ENCODE data around the gene FAM25C.
"Not testable (repeated sequence)": the region's sequence is repeated elsewhere in the genome, so short reads cannot be mapped to it uniquely, and the experiment has no call there.

The FAM25C gene

DNA sequence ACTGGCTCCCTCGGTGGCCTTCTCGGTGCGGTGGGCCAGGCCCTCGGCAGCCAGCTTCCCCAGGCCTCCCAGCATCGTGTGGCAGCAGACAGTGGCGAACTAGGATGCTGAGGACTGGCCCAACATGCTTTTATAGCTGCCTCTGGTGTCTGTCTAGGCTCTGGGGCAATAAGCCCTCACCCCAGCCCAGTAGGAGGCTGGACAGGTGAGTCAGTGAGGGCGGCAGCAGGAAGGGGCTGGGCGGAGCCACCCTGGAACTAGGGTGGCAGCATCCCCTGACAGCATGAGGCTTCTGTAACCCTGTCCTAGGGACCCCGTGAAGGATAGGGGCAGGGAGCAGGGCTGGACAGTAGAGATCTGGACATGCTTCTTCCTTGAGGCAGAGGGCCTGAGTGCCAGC lies at the start of gene FAM25C:
Gene FAM25C (minus strand): TSS at position 101 of the 400 bp plus-strand sequence. CDS start 26 bp downstream, at position 75.
- H3K4me3 ChIP-seq (ENCODE audit: low read length); DNase-seq (ENCODE audit: low read depth): not testable (repeated sequence)

DNA sequence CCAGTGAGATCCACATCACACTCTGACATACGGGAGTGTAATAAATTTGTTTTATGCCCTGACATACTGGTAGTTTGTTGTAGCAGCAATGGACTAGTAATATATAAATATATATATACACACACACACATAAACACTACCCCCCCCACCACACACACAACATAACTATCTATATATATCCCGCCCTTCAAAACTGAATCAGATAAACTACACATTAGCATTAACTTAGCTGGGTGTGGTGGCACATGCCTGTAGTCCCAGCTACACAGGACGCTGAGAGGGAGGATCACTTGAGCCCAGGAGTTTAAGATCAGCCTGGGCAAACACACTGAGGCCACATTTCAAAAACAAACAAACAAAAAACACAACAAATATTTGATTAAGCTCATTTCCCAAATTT lies 45.0 kb upstream of the FAM25C start:
- not testable (repeated sequence) for DNase-seq (ENCODE audit: low read depth); H3K4me3 ChIP-seq (ENCODE audit: low read length)

DNA sequence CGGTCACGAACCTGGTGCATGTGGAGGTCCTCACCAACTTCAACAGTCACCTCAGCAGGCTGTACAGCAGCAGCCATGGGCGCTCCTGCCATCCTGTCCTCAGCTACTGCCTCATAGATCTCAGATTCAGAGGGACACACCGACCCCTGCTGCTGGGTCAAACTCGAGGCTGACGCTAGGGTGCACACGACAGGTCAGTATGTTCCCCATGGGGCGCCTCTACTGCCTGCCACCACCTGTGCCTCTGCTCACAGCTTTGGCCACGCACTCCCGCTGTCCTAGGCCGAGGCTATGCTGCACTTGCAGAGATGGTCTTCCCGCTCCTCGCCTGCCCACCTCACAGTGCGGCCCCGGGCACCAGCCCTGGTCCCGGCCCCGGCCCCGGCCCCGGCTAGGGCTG lies 31.8 kb upstream of the FAM25C start:
- DNase-seq (ENCODE audit: low read depth); H3K4me3 ChIP-seq (ENCODE audit: low read length): not testable (repeated sequence)

DNA sequence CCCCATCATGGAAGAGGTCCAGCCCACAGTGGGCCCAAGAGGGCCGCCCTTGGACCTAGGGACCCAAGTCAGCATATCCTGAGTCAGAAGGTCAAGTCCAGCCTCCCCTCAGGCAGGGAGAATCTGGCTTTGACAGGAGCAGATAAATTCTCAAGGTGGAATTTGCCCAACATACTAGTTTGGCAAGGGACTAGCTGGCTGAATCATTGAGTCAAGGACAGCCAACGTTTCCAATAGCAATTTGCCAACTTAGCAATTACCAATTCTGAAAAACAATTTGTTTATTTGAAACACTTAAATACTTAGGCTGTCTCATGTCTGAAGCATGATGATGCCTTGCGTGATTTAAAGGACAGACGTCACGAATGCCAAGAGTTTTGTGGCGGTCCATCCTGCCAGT lies 2.7 kb upstream of the FAM25C start:
- H3K4me3 ChIP-seq (ENCODE audit: low read length); DNase-seq (ENCODE audit: low read depth): not testable (repeated sequence)

DNA sequence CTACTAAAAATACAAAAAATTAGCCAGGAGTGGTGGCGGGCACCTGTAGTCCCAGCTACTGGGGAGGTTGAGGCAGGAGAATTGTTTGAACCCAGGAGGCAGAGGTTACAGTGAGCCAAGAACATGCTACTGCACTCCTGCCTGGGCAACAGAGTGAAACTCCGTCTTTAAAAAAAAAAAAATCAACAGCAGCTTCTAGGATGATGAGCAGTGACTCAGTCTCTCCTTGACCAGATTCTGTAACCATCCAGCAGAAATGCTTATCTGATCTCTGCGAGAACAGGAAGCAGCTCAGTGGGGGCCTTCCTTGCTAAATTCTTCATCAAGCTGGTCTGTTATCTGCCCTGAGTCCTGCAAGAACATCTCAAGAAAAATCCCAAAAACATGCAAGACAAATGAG lies 5.5 kb downstream of the FAM25C start:
- DNase-seq (ENCODE audit: low read depth): peak; percentile 29
- not testable (repeated sequence) for H3K4me3 ChIP-seq (ENCODE audit: low read length)

DNA sequence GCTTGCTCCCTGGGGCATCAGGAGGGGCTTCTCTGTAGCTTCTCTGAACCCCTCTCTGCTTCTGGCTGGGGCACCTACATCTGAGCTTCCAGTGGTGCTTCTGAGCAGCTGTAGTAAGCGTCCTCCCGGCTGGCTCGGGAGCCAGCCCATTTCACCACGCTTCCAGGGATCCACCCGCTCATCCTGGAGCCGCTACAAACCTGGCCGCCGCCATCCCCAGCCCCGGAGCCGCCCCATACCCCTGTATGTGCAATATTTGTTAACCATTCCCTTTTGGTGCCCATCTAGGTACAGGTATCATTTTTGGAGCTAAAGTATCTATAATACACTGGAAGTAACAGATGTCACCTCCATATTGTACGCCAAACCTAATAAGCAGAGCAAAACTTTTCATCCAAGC lies 7.0 kb downstream of the FAM25C start:
- not testable (repeated sequence) for DNase-seq (ENCODE audit: low read depth)

DNA sequence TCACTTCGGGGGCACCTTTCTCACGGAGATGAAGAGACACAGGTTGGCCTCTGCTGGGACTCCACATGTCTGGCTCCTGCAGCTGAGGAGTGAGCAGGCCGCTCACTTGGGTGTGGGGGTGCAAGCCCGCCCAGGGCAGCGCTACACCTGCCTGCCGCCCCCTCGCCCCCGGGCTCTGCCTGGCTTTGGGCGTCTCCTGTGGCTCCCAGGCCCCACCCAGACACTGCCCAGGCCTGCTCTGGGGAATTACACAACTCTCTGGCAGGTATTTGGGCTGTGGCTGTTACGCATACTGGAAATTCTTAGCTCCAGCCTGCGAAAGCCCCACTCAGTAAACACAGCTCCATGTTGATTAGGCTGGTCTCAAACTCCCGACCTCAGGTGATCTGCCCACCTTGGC lies 7.9 kb downstream of the FAM25C start:
- H3K4me3 ChIP-seq (ENCODE audit: low read length): peak overlapping the region; percentile 56
- DNase-seq (ENCODE audit: low read depth): peak; percentile 88

More for the DNA sequence above, 7.0 kb downstream of the FAM25C start:
- not testable (repeated sequence) for H3K4me3 ChIP-seq (ENCODE audit: low read length)

DNA sequence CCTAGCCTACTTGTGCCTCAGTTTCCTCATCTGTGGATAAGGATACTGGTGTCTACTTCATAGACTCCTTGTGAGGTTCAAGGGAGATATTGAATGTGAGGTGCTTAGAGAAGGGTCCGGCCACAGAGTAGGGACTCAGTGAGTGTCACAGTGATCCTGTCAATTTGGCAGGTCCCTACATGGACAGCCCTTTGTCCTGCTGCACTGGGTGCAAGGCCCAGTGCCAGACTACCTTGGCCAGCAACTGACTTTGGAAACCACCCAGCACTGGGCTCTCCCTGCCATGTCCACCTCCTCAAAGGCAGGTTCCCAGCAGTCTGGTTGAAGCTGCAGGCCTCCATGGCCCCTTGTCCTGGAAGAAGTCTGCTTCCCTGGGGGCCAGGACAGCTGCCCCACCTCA lies 9.5 kb downstream of the FAM25C start:
- DNase-seq (ENCODE audit: low read depth): not testable (repeated sequence)
- peak overlapping the region; percentile 34 for H3K4me3 ChIP-seq (ENCODE audit: low read length)

DNA sequence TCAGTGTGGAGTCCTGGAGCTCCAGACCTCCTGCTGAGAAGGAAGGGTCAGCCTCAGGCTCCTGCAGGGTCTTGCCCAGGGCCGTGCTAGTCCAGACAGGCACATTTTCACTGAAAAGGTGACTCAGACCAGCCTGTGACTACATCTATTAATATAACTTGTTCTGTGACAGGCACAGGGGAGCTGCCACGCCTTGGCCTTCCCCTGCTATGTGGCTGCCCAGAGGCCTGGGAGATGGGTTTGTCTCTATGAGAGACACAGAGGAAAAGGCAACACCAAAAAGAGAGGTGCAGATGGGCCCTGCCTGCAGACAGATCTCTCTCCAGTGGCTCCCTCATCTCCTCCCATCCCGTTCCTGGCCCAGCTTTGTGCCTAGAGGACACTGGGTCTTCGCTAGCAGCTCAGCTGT lies 10.0 kb downstream of the FAM25C start:
- DNase-seq (ENCODE audit: low read depth): not testable (repeated sequence)
- peak overlapping the region; percentile 34 for H3K4me3 ChIP-seq (ENCODE audit: low read length)

DNA sequence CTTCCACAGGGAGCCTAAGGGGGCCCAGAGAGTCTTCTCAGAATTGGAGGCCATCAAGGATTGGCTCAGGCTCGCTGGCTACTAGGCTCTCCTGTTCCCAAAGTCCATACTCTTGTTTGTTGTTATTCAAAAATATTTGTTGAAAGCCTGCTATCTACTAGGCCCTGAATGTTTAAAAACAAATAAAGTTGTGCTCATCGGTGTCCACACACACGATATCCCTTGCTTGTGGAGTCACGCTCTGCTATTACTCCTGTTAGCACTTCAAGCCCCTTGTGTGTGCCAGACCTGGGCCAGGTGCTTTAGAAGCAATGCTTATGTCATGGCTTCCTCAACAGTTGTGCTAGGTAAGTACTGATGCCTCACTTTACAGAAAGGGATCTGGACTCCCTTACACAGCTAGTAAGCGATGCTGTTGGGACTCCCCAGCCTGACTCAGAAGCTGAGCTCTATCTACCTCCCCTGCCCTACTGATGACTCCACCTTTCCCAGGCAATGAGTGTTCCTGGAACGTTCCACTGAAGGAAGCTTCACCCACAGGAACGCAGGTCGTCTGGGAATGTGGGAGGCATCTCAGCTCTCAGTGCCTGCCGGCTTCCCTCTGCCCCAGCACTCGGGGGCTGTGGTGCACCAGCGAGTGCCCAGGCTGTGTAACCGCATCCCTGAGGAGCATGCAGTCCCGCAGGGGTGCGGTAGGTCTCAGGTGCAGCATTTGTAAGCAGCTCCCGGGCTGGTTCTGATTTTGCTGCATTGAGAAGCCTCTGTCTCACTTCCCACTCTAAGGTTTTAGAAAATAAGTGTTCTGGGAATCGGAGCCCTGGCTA lies 10.7 kb downstream of the FAM25C start:
- H3K4me3 ChIP-seq (ENCODE audit: low read length): peak overlapping the region; percentile 34
- DNase-seq (ENCODE audit: low read depth): peak; percentile 95

DNA sequence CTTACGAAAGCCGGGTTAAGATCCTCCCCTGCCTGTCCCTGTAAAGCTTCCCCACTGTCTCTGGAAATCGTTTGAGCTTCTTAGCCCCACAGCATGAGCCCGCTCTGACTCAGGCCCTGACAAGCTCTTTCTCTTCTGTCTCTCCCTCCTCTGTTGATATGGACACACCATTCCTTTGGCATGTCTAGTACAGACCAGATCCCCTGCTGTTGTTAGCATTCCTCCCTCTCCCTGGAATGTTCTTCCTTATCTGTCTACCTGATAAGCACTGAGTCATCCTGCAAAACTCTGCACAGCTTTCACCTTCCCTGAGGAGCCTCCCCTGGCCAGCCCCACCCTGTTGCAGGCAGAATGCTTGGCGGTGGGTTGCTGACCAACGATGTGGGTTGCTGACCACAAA lies 11.6 kb downstream of the FAM25C start:
- not testable (repeated sequence) for DNase-seq (ENCODE audit: low read depth)

DNA sequence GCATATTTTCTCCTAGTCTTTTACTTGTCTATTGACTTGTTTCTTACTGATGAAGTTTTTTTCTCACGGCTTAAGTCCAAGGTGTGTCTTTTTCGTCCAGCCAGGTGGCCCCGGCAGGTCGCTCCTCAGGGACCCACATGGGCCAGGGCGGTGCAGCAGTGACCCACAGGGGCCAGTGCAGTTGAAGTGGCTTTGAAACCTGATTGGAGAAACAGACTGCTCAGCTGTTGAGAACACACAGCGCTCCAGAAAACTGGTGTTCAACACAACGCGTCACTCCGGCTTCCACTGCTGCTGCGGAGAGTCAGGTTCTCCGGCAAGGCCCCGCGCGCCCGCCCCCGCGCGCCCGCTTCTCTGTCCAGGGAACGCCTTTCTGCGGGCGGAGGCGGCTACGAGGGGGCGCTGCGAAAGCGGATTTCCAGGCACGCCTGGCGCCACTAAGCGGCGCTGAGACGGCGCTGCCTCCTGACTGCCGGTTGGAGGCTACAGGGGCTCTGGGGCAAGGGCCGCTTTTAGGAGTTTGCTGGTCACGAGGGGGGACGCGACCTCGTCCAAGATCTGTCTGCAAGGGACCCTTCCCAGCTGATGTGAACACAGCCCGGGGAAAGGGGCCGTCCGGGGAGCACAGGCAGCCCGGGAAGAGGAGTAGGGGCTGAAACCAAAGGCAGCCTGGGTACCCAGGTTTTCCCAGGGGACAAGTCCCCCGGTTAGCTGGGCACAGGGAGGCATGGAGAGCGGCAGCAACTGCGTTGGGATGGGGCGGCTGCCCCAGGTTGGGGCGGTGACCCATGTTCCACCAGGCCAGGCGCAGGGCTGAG lies 13.0 kb downstream of the FAM25C start:
- H3K4me3 ChIP-seq (ENCODE audit: low read length): peak overlapping the region; percentile 34
- not testable (repeated sequence) for DNase-seq (ENCODE audit: low read depth)

More for the DNA sequence above, 11.6 kb downstream of the FAM25C start:
- H3K4me3 ChIP-seq (ENCODE audit: low read length): not testable (repeated sequence)

DNA sequence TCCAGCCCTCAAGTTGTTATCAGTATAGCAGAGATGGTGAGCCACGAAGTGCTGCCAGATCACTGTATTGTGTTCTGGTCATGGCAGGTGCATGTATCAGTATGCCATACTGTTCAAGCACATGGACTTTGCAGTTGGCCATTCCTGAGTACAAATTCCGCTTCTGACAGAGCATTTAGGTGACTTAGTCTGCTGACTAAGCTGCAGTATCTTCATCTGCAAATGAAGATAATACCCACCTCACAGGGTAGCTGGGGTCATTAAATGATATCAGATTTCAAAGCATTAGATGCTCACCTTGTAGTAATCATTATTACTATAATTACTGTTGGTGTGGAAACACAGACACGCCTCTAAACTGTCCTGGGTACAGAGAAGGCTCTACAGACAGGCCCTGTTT lies 24.2 kb downstream of the FAM25C start:
- DNase-seq (ENCODE audit: low read depth); H3K4me3 ChIP-seq (ENCODE audit: low read length): not testable (repeated sequence)

DNA sequence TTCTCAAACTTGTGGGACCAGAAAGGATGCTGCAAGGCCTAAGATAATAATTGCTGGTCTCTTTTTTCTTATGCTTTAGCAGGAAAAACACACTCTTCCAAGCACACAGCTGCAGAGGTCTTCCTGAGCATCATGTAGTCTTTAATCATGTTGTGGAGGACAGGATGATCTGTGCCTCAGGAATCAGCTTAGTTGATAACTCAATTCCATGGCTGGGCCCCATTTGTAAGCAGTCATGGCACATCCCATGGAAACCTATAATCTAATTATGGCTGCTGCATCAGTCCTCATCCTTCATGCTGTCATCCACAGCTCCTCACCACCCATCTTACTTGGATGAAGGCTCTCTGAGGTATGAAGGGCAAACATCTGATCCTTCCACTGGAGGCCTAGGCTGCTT lies 26.5 kb downstream of the FAM25C start:
- DNase-seq (ENCODE audit: low read depth): not testable (repeated sequence)

DNA sequence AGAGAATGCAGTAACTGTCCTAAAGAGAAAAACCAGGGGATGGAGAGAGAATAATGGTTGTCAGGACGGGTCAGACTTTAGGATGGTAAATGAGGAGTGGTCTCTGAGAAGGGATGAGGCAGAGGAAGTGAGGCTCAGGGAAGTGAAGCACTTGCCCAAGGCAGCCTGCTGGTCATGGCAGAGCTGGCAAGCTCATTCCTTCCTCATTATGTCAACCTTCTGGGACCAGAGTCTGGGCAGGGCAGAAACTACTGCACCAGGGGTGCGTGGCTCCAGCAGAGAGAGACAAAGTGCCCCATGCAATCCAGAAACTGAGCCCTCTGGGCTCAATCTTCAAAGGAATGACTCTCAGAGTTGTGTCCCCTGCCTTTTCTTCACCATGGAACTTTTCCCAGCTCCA lies 27.5 kb downstream of the FAM25C start:
- DNase-seq (ENCODE audit: low read depth); H3K4me3 ChIP-seq (ENCODE audit: low read length): not testable (repeated sequence)

More for the DNA sequence above, 26.5 kb downstream of the FAM25C start:
- not testable (repeated sequence) for H3K4me3 ChIP-seq (ENCODE audit: low read length)

DNA sequence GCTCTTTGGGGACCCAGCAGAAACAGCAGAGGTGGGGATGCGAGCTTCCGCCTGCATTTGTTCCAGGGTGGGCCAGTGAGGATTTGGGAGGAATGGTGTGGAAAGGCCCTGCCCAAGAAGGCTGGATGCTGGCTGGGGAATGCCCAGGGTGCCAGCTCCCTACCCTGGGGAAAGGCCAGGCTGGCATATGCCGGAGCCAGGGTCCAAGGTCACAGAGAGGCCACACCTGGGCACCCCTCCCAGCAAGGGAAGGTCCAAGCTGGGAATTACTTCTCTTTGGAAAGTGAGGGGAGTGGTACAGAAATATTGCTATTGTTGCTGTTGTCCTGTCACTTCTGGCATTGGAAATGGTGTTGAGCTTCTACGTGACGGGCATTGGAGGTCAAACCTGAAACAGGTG lies 28.0 kb downstream of the FAM25C start:
- not testable (repeated sequence) for DNase-seq (ENCODE audit: low read depth); H3K4me3 ChIP-seq (ENCODE audit: low read length)

DNA sequence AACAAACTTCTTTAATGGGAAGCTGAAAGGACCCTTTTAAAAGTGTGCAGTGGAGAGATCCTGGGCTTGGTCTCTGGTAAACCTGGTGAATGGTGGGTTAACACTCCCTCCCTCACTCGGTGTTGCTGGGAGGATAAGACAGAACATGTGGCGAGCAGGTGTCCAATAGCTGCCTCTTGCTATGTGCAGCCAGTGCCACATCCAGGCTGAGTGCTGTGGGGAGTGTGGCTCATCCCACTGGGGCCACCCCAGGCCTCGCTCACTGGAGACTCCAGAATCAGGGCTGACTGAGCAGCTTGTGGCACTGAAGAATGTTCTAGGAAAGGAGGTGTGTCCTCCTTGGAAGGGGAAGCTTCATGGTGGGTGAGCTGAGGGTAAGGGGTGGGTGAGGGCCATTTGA lies 29.5 kb downstream of the FAM25C start:
- DNase-seq (ENCODE audit: low read depth); H3K4me3 ChIP-seq (ENCODE audit: low read length): not testable (repeated sequence)

DNA sequence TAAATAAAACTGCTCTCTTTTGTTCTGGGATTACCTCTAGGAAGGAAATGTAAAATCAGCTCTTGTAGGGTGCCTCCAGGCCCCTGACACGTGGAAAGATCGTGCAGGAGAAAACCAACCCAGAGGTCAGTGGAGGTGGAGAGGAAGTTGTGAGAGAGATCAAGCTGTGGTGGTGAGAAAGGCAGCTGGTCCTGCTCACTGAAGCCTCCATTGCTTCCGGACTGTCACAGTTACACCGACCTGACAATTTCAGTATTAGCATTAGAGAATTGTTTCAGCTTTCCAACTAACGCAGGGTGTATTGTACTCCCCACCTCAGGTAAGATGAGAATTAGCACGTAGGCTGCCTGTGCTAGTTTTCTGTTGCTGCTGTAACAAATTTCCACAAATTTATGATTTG lies 30.6 kb downstream of the FAM25C start:
- not testable (repeated sequence) for DNase-seq (ENCODE audit: low read depth); H3K4me3 ChIP-seq (ENCODE audit: low read length)

DNA sequence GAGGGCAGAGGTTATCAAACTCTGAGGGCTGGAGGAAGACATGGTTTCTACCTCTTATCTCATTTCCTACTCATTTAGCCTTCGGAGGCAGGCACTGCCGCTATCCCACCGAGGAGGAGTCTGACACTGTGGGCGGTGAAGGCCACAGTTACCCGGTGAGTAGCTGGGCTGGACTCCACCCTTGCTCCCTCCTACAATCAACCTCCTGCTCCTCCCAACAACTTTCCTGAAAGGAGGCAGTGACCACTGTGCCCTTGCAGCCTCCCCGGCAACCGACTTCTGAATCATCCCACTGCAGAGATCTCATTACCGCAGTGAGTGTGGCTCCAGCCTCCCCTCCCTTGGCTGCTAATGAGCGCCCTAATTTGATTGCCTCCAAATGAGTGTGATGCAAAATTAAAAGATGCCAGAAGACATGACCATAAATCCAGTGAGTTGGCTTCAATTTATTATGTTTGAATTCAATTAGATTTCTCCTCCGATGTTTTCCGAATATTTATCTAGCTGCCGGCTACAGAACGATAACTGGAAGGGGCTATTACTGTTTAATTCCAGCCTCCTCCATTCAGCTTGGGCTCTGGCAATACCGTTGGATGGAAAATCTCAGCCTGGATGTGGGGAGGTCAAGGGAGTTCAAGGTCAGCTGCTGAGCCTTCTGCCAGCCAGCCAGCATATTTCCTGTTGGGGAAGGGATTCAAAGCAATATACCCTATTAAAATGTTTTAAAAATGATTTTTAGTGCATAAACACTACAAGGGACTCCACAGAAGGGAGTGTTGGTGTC lies 35.1 kb downstream of the FAM25C start:
- not testable (repeated sequence) for DNase-seq (ENCODE audit: low read depth)

More for the DNA sequence above, 35.1 kb downstream of the FAM25C start:
- H3K4me3 ChIP-seq (ENCODE audit: low read length): not testable (repeated sequence)

Measured in epithelial cell of esophagus (primary cell).